GM10266 (cell line): Measurements from ENCODE around the gene PRCD.
"Not testable (repeated sequence)": the region's sequence is repeated elsewhere in the genome, so short reads cannot be mapped to it uniquely, and the experiment has no call there.

Experiments
- DNase-seq: peaks from one replicate; pipeline ENCODE4 v3.0.0; 2012; ENCODE audit errors: extremely low spot score
- TF ChIP-seq, protein P1 (sequence below): IDR thresholded peaks from 2 replicates; pipeline ENCODE4 v1.5.1; 2012; ENCODE audit warnings: mild to moderate bottlenecking, low read depth; ENCODE audit not compliant: control insufficient read depth, insufficient read depth; ENCODE audit errors: missing control alignments

The PRCD gene

DNA sequence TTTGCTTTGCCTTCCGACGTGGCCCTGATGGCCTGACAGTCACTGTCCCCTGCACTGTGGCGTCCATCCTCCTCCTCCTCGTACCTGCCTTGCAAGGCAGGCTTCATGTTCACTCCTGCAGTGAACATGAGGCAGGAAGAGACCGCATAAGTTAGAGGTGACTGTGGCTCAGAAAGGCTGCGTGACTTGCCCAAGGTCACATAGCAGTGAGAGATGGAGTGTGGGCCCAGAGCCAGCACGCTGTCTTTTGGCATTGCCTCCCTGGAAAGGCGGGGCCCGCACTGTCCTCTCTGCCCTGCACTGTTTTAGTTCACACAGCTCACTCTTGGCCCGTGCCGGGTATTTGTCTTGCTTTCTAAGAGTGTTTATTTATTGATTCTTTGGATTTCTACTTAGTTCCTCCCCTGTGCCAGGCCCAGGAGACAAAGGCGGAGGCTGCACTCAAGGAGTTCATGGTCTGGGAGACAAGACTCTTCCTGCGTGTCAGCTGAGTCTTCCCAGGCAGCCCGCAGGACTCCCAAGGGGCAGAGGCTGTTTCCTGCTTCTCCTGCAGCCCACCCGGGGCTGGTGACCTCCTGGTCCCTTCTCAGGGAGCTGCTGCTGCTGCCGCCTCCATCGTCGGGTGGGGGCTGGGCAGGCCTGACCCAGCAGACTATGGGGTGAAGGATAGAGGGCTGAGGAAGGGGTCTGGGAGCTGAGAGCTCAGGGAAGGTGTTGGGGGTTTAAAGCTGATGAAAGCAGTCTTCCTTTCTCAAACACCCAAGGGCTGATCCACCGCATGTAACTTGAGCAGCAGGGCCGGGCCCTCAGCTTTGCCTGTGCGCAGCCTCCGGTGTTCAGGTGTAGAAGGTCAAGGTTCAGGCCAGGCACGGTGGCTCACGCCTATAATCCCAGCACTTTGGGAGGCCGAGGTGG lies 15.0 kb upstream of the PRCD start:
- DNase-seq: no peak
- TF ChIP-seq, protein P1, sequence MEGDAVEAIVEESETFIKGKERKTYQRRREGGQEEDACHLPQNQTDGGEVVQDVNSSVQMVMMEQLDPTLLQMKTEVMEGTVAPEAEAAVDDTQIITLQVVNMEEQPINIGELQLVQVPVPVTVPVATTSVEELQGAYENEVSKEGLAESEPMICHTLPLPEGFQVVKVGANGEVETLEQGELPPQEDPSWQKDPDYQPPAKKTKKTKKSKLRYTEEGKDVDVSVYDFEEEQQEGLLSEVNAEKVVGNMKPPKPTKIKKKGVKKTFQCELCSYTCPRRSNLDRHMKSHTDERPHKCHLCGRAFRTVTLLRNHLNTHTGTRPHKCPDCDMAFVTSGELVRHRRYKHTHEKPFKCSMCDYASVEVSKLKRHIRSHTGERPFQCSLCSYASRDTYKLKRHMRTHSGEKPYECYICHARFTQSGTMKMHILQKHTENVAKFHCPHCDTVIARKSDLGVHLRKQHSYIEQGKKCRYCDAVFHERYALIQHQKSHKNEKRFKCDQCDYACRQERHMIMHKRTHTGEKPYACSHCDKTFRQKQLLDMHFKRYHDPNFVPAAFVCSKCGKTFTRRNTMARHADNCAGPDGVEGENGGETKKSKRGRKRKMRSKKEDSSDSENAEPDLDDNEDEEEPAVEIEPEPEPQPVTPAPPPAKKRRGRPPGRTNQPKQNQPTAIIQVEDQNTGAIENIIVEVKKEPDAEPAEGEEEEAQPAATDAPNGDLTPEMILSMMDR: no peak

DNA sequence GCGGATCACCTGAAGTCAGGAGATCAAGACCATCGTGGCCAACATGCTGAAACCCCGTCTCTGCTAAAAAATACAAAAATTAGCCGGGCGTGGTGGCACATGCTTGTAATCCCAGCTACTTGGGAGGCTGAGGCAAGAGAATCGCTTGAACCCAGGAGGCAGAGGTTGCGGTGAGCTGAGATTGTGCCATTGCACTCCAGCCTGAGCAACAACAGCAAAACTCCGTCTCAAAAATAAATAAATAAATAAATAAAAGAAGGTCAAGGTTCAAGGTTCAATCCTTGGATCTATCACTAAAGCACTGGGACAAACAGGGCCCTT lies 14.4 kb upstream of the PRCD start:
- DNase-seq: not testable (repeated sequence)

DNA sequence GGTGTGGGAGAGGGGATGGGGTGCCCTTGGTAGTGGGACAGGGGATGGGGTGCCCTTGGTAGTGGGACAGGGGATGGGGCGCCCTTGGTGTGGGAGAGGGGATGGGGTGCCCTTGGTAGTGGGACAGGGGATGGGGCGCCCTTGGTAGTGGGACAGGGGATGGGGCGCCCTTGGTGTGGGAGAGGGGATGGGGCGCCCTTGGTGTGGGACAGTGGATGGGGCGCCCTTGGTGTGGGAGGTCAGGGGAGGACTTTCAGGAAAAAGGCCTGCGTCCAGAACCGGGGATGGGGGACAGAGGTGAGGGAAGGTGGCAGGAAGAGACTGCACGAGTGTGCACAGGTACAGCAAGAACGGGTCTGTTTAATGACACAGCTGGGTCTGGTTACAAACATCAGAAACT lies 12.8 kb upstream of the PRCD start:
- DNase-seq: not testable (repeated sequence)

DNA sequence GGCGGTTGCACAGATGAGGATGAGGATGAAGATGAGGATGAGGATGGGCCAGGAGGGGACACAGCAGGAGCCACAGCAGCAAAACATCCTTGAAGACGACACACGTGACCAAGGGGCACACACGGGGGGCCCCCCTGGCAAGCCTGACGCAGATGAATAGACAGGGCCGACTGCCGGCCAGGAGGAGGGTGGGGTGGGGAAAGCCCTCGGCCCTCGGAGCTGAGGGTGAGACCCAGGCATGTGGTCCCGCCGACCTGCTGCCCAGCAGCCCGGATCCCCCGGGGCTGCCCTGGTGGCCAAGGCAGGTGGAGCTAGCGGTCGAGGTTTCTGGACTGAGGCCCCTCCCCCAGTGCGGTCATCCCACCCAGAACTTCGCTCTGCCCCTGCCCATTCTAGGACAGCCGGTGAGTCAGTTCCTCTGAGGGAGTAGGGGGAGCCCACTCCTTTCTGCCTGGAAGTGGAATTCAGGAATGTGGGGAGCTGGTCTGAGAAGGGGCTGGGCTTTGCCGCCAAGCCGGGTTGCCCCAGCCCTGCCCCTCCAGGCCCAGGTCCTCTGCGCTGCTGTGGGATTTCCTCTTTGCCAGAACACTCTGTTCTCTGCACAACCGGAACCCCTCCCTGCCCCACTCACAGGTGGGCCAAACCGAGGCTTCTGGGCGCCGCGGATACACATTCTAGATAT lies 12.3 kb upstream of the PRCD start:
- peak; percentile 56 for DNase-seq
- TF ChIP-seq, protein P1: no peak

DNA sequence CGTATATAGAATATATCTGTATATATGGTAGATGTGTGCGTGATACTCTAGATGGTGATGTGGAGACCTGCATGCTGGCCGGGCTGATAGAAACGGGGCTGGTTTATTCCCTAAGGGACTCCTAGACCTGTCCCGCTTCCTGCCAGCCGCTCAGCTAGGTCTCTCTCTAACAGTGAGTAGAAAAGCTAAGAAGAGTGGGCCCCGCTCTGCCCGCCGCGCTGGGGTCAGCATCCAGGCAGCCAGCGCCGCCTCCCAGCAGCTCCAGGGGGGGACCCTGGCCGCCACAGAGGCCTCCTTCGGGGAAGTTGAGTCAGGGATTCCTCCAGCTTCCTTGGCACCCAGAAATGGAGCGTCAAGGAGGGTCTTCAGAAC lies 11.7 kb upstream of the PRCD start:
- TF ChIP-seq, protein P1: no peak
- DNase-seq: no peak

DNA sequence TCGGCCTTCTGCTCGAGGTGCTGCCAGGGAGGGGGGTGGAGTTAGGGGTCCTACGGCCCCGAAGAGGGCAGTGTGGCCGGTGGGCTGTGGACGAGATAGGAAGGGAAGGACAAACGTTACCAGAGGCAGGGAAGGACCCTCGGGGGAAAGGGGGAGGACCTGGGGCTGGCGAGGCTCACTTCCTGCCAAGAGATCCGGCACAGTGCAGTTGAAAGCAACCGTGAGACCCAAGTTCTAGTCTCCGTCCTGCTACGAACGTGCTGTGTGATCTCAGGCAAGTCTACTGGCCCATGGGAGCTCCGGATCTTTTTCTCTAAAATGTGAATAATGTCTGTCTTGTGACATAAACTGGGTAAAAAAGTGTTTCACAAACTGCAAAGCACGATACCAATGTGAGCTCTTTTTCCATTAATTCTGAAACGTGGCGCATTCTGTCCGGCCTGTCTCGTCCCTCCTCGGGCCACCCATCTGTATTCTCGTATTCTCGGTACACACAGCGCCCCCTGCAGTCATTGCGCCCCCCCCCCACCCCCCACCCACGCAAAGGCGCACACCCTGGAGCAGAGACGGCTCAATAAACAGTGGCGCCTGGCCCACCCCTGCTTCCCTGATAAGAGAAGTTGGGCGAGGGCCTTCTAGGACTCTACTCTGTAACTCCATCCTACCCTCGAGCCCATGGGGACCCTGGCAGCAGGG lies 11.2 kb upstream of the PRCD start:
- TF ChIP-seq, protein P1: no peak
- DNase-seq: no peak

DNA sequence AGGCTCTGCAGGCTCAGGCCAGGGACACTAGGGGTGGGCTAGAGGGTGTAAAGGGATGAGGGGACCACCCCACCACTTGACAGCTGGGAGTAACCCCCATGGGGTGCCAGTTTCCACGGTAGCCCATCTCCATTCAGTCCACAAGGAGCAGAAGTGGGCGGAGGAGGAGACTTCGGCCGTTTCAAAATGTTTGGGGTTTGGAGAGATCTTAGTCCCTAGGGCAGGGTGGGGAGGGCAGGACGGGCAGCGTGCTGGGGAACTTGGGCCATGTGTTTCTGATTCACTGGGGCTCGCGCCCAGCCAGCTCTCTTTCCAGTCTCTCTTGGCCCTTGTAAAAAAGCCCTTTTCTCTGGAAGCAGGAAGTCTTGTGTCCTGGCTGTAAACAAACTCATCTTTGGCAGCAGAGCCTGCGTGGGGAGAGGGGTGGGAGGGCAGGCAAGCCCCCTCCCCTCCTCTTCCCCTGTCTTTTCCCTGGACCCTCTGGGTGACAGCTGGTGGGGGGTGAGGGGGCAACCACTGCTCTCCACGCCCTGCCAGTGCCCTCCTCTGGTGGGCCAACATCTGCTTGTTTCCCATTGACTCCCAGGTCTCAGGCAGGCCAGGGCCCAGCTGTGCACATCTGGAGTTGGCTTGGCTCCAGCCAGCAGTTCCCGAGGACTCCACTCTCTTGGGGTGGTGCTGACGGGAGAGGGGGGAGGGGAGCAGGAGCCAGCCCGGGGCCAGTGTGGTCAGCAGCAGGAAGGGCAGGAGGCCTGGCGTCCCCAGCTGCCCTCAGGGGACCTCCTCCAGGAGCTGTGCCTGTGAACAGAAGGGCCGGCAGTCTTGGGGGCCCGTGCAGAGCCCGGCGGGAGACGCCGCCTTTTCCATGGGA lies 10.4 kb upstream of the PRCD start:
- no peak for DNase-seq
- TF ChIP-seq, protein P1: no peak
